SK-N-MC (cell line): ENCODE results near the gene RNF130.

ENCODE experiments used
- EZH2 ChIP-seq: fragments of 200-600 bp; sonication (generic); IDR thresholded peaks from one replicate; pipeline ENCODE4 v1.6.1; 2017; ENCODE audit warnings: antibody characterized with exemption
- FOXP2 ChIP-seq: optimal IDR thresholded peaks from 2 replicates; pipeline ENCODE3; 2011; ENCODE audit warnings: mild to moderate bottlenecking, moderate library complexity; ENCODE audit not compliant: insufficient read depth; ENCODE audit errors: extremely low read length, control extremely low read depth
- POLR2AphosphoS5 ChIP-seq: IDR thresholded peaks from 2 replicates; pipeline ENCODE4 v1.6.1; 2012; ENCODE audit warnings: mild to moderate bottlenecking, low read depth, low read length, borderline replicate concordance

DNA sequence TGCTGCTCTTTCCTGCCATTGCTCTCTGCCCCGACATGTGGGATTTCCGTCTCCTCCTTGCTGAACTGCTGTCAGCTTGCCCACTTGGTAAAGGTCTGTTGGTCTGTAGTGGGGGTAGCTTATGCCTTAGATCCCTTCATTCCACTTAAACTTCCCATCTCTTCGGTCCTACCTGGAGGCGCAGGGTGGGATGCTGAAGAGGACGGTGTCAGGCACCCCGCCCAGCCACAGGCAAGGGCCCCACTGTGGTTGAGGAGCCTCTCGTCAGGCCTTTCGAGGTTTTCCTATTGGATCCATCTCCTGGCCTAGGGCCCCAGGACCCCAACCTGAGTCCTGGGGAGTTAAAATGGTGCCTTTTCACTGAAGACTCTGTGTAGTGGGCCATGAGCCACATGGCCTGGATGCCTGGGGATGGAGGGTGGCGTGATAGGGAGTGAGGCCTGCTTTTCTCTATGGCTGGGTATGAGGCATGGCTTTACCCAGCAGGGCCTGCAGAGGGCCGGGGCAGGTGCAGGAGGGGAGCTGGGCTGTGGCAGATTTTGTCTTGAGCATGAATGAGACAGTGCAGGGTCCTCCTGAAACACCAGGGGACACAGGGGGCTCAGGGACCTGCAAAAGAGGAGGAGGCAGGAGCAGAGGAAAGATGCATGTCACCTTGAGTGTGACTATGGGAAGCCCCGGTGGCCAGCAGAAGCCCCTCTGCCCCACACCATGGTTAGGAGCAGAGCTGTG is 25.8 kb upstream of the RNF130 start:
- no peak for TF ChIP-seq EZH2
- TF ChIP-seq FOXP2 = no peak
- no peak for TF ChIP-seq POLR2AphosphoS5
